Neural cell (in vitro differentiated cells): ENCODE results near the gene MLIP. TPM values are rescaled to one million over a fixed set of nuclear protein-coding genes. Genes with fewer than 3 reads are reported as not detected.

Experiments used
- H2AFZ ChIP-seq: fragments of 200-600, 300-800 bp; sonication (generic), shearing (Covaris generic); 2 replicates; pipeline ENCODE4 v1.6.0; 2014; ENCODE audit warnings: low read depth, mild to moderate bottlenecking, antibody characterized with exemption, low read length, moderate library complexity
- H3F3A ChIP-seq: fragments of 200-600 bp; shearing (Covaris generic); 2 replicates; pipeline ENCODE4 v1.6.1; 2016; ENCODE audit warnings: mild to moderate bottlenecking, moderate library complexity, mixed read lengths, antibody characterized with exemption, low read length; ENCODE audit not compliant: insufficient read depth, poor library complexity, severe bottlenecking
- H3K27ac ChIP-seq: fragments of 200-600, 300-800 bp; sonication (generic), shearing (Covaris generic); 2 replicates; pipeline ENCODE4 v1.5.1; 2014; ENCODE audit warnings: mild to moderate bottlenecking, low read length, moderate library complexity
- H3K27me3 ChIP-seq: fragments of 300-800, 200-600 bp; sonication (generic), shearing (Covaris generic); 2 replicates; pipeline ENCODE4 v1.6.0; 2014; ENCODE audit warnings: mild to moderate bottlenecking, low read depth, low read length, moderate library complexity; ENCODE audit not compliant: insufficient read depth
- H3K36me3 ChIP-seq: fragments of 300-800, 200-600 bp; sonication (generic), shearing (Covaris generic); 2 replicates; pipeline ENCODE4 v1.5.1; 2014; ENCODE audit warnings: mild to moderate bottlenecking, antibody characterized with exemption, low read length, moderate library complexity; ENCODE audit not compliant: insufficient read depth
- H3K4me2 ChIP-seq: fragments of 300-800, 200-600 bp; sonication (generic), shearing (Covaris generic); 2 replicates; pipeline ENCODE4 v1.6.0; 2014; ENCODE audit warnings: mild to moderate bottlenecking, low read length
- H3K4me3 ChIP-seq: fragments of 300-800, 200-600 bp; sonication (generic), shearing (Covaris generic); 2 replicates; pipeline ENCODE4 v1.5.1; 2014; ENCODE audit warnings: mild to moderate bottlenecking, low read length, moderate library complexity
- H3K79me2 ChIP-seq: fragments of 200-600 bp; shearing (Covaris generic); replicated peaks from 2 replicates; pipeline ENCODE4 v1.6.0; 2014; ENCODE audit warnings: mild to moderate bottlenecking, low read length, moderate library complexity; ENCODE audit not compliant: insufficient read depth
- H3K9ac ChIP-seq: fragments of 300-800, 200-600 bp; sonication (generic), shearing (Covaris generic); 2 replicates; pipeline ENCODE4 v1.6.1; 2016; ENCODE audit warnings: mild to moderate bottlenecking, low read length, mixed read lengths
- H3K9me2 ChIP-seq: fragments of 200-600 bp; shearing (Covaris generic); 2 replicates; pipeline ENCODE4 v1.6.1; 2016; ENCODE audit warnings: mild to moderate bottlenecking, low read length, mixed read lengths; ENCODE audit not compliant: insufficient read depth
- H3K9me3 ChIP-seq: fragments of 200-600, 300-800 bp; sonication (generic), shearing (Covaris generic); 2 replicates; pipeline ENCODE4 v1.6.1; 2016; ENCODE audit warnings: mild to moderate bottlenecking, mixed run types, low read length, moderate library complexity, mixed read lengths
- H4K20me1 ChIP-seq: fragments of 200-600 bp; shearing (Covaris generic); 2 replicates; pipeline ENCODE4 v1.6.1; 2016; ENCODE audit warnings: mild to moderate bottlenecking, mixed run types; ENCODE audit not compliant: insufficient read depth
- CTCF ChIP-seq: fragments of 450-650 bp; IDR thresholded peaks from 2 replicates; pipeline ENCODE4 v1.5.1; 2014; ENCODE audit warnings: antibody characterized with exemption, mild to moderate bottlenecking, moderate library complexity; ENCODE audit not compliant: poor library complexity, severe bottlenecking
- EP300 ChIP-seq: fragments of 450-650 bp; conservative IDR thresholded peaks from 2 replicates; pipeline ENCODE4 v1.6.1; 2014; ENCODE audit warnings: antibody characterized with exemption, mild to moderate bottlenecking, moderate library complexity; ENCODE audit not compliant: poor library complexity, severe bottlenecking
- EZH2 ChIP-seq: fragments of 200-600, 300-800 bp; shearing (Covaris generic), sonication (generic); IDR thresholded peaks from 2 replicates; pipeline ENCODE4 v1.6.1; 2014; ENCODE audit warnings: antibody characterized with exemption, low read length, borderline replicate concordance, mild to moderate bottlenecking; ENCODE audit not compliant: insufficient read depth, poor library complexity, severe bottlenecking
- MXI1 ChIP-seq: fragments of 450-650 bp; conservative IDR thresholded peaks from 2 replicates; pipeline ENCODE4 v1.6.1; 2014; ENCODE audit warnings: antibody characterized with exemption, mild to moderate bottlenecking; ENCODE audit not compliant: poor library complexity, severe bottlenecking
- POLR2AphosphoS5 ChIP-seq: IDR thresholded peaks from 2 replicates; pipeline ENCODE4 v1.6.1; 2012
- RAD21 ChIP-seq: fragments of 450-650 bp; conservative IDR thresholded peaks from 2 replicates; pipeline ENCODE4 v1.6.1; 2014; ENCODE audit warnings: antibody characterized with exemption, mild to moderate bottlenecking, moderate library complexity
- REST ChIP-seq: IDR thresholded peaks from 2 replicates; pipeline ENCODE4 v1.6.1; 2012; ENCODE audit warnings: borderline replicate concordance
- SMC3 ChIP-seq: fragments of 450-650 bp; conservative IDR thresholded peaks from 2 replicates; pipeline ENCODE4 v1.6.1; 2014; ENCODE audit warnings: antibody characterized with exemption, mild to moderate bottlenecking, moderate library complexity; ENCODE audit not compliant: poor library complexity
- TAF1 ChIP-seq: IDR thresholded peaks from 2 replicates; pipeline ENCODE4 v1.6.1; 2012; ENCODE audit warnings: low read depth
- polyA plus RNA-seq: library from polyadenylated mRNA; depleted of rRNA; stranded (reverse); fragments of >200 nt; gene quantifications from 2 replicates; pipeline ENCODE4 v1.2.3, GENCODE V29; 2014

Gene MLIP
- polyA plus RNA-seq, 1 donor from 2014 or later: not detected

- H3K36me3 ChIP-seq: no peaks in the 10 kb centered on the region
- no peaks in the 10 kb centered on the region for H3F3A ChIP-seq
- H3K4me2 ChIP-seq: no peak overlapping the region
- no peak overlapping the region for H3K9ac ChIP-seq
- TF ChIP-seq EP300 (no peak), EZH2 (no peak), CTCF (no peak), RAD21 (no peak), MXI1 (no peak), SMC3 (no peak), POLR2AphosphoS5 (no peak), TAF1 (no peak), REST (no peak)
- H4K20me1 ChIP-seq: no peaks in the 10 kb centered on the region
- H3K9me2 ChIP-seq: no peaks in the 10 kb centered on the region
- no peaks in the 10 kb centered on the region for H3K9me3 ChIP-seq
- H3K27ac ChIP-seq: no peak overlapping the region
- no peak overlapping the region for H3K4me3 ChIP-seq
- no peaks in the 10 kb centered on the region for H3K79me2 ChIP-seq
- no peaks in the 10 kb centered on the region for H3K27me3 ChIP-seq
- no peak overlapping the region for H2AFZ ChIP-seq
Measured at GRCh38 chr6:54288474-54288873, 177.2 kb downstream of the MLIP start.

GRCh38 chr6:54289426-54289825 lies 178.2 kb downstream of the MLIP start:
- Histone ChIP-seq H3K9me3 (no peaks in the 10 kb centered on the region), H3K79me2 (no peaks in the 10 kb centered on the region), H3K4me3 (no peak overlapping the region), H3K9me2 (no peaks in the 10 kb centered on the region), H3K27ac (no peak overlapping the region), H3K36me3 (no peaks in the 10 kb centered on the region), H3K9ac (no peak overlapping the region), H3F3A (no peaks in the 10 kb centered on the region), H2AFZ (no peak overlapping the region), H3K4me2 (no peak overlapping the region), H3K27me3 (no peaks in the 10 kb centered on the region), H4K20me1 (no peaks in the 10 kb centered on the region)
- no peak for TF ChIP-seq RAD21
- no peak for TF ChIP-seq TAF1
- TF ChIP-seq CTCF: no peak
- TF ChIP-seq EZH2: no peak
- no peak for TF ChIP-seq MXI1
- TF ChIP-seq POLR2AphosphoS5: no peak
- no peak for TF ChIP-seq REST
- TF ChIP-seq EP300: no peak
- TF ChIP-seq SMC3: no peak
